ENCODE data around the gene ZBTB22.

DNA sequence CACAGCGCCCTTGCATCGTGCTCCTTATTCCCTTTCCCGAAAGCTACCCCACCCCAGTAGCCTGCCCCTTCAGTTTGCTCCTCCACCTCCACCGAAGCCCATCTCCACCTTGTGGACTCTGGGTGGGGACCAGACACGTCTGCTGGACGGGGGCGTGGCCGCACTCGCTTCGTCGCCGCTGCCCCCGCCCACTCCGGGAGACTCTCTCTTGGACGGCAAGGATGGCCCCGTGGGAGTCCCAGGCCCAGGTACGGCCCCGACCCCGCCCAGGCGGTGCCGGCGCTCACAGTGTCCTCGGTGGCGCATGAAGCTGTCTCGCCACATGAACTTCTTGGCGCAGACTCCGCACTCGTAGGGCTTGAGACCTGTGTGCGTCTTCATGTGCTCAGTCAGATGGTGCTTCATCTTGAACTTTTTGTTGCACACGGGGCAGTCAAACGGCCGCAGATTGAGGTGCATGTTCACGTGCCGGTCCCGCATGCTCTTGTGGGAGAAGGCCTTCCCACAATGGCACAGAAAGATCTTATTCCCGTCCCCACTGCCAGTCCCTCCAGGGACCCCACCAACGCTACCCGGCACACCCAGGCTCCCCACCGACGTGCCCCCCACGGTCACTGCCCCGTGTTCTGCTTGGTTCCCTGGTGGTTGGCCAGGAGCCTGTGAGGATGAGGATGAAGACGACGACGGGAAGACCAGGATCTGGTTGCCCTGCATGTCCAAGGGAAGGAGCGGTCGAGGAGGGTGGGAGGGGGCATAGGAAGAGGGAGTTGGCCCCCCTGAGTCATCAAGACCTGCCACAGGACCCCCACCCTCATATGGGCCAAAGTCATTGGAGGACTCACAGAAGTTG lies 2.4 kb downstream of the ZBTB22 start:
- TF ChIP-seq POLR2A (IDR thresholded peaks at IDR 0.05; ENCODE audit: low read depth, low read length): no peak
- TF ChIP-seq TAF1 (IDR thresholded peaks at IDR 0.05; ENCODE audit: borderline replicate concordance, low read depth, low read length): no peak
- TF ChIP-seq POLR2AphosphoS5 (IDR thresholded peaks at IDR 0.05; ENCODE audit: low read depth, low read length): no peak

Data from GM12892 (cell line).